LNCAP (cell line): Measurements from ENCODE around the gene ZBTB5.

Source experiments
- CTCF ChIP-seq: fragments of 450-650 bp; IDR thresholded peaks from 2 replicates; pipeline ENCODE4 v1.5.1; 2017; ENCODE audit warnings: mild to moderate bottlenecking

Gene ZBTB5

DNA sequence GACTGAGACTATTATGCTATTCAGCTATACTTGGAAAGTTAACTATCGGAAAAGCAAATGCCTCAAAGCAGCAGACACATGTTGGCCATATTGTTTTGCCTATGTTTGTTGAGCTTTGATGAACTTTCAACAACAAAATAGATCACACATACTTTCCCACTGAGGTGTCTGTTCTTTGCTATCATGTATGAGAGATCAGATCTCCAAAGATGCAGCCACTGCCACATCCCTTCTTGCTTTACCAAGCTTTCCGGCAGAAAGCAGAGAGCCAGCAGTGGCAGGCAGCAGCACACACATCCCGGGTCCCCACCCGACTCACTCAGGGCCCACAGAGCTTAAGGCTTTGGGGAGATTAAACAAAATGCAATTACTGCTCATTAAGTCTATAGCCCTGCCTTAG is 18.8 kb downstream of the ZBTB5 start:
- no peak for TF ChIP-seq CTCF

DNA sequence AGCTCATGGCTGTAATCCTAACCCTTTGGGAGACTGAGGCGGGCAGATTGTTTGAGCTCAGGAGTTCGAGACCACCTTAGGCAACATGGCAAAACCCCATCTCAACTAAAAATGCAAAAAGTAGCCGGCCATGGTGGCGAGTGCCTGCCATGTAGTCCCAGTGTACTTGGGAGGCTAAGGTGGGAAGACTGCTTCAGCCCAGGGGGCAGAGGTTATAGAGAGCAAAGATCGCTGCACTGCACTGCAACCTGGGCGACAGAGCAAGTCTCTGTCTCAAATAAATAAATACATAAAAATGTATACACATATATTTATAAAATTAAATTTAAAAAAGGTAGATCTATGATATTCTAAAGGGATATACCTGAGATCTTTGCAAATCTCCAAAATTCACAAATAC is 19.4 kb downstream of the ZBTB5 start:
- no peak for TF ChIP-seq CTCF

GRCh38 chr9:37444890-37445289 is 20.4 kb downstream of the ZBTB5 start:
- no peak for TF ChIP-seq CTCF

DNA sequence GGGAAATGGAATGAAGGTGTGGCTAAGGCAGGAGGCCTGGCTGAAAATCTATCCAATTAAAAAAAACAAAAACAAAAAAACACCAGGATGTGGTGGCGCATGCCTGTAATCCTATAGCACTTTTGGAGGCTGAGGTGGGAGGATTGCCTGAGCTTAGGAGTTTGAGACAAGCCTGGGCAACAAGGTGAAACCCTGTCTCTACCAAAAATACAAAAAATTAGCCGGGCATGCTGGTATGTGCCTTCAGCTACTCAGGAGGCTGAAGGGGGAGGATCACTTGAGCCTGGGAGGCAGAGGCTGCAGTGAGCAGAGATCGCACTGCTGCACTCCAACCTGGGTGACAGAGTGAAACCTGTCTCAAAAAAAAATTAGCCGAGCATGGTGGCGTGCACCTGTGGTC is 21.7 kb downstream of the ZBTB5 start:
- no peak for TF ChIP-seq CTCF

DNA sequence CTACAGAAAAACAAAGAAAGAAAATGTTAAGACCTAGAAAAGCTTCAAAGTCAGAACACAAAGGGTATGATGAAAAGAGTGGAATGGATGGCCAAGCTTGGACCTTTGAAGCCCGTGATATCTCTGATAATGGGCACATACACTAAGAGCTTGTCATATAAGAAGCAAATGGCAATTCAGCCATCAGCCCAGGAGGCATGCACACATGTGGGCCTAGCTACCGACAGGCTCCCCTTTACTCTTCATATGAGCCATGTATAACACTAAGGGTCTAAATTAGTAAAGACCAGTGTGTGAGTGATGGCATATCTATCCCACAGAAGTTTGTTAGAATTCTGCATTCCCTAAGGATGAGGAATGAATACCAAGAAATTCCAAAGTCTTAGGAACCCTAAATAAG is 22.7 kb downstream of the ZBTB5 start:
- no peak for TF ChIP-seq CTCF

DNA sequence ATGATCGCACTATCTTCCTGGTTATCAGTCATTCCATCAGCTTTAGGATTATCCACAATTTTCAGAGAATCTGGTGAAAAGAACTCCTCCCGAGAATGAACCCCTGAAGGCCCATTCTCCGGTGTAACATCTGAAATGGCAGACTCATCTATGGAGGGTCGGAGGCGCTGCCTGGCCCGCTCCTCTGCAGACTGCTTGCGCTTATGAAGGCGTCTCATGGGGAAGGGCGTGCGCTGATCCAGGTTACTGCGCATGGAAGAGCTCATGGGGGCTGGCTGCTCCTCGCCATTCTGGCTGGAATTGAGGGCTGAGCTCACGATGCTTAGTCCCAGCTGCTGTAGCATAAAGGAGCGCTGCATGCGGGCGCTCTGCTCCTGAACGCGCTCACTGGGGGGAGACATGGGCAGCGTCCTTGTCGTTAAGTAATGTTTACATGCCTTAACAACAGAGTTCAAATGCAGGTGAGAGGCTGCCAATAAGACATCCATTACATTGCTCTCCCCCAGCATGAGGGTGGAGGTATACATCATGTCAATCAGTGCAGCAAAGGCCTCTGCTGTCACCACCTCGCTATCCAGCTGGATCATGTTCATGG is 23.4 kb downstream of the ZBTB5 start:
- TF ChIP-seq CTCF, result no peak

GRCh38 chr9:37438359-37438758 is 26.9 kb downstream of the ZBTB5 start:
- TF ChIP-seq CTCF, result no peak

- TF ChIP-seq CTCF, result no peak
Observed at GRCh38 chr9:37437621-37438020, 27.6 kb downstream of the ZBTB5 start.
